22Rv1 (cell line): ENCODE data around the gene TWIST2.

Experiments
- H3K27ac ChIP-seq: fragments of 450-650 bp; 2 replicates; pipeline ENCODE4 v1.5.1; 2017
- ZFX ChIP-seq: fragments of 450-650 bp; IDR thresholded peaks from 2 replicates; pipeline ENCODE4 v1.6.1; 2017; ENCODE audit warnings: antibody characterized with exemption, borderline replicate concordance
- TF ChIP-seq, protein P1 (sequence below): fragments of 450-650 bp; IDR thresholded peaks from 2 replicates; pipeline ENCODE4 v1.5.1; 2017; ENCODE audit warnings: mild to moderate bottlenecking

The TWIST2 gene

DNA sequence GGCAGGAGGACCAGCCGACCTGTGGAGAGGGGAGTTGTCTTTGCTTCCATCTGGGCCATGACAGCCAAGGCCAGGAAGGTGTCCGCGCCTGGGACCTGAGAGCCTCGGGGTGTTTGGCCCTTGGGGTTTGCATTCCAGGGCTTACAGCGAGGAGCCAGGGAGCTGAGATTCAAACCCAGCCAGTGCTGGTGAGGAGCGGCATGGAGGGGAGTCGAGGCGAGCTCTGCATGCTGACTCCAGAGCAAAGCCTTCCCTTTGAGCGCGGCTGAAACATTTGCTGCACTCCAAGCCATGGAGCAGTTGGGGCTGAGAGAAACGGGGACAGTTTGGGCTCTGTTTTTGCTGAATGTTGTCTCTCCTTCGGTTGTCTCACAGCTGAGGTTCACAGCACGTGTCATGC is 77.4 kb downstream of the TWIST2 start:
- no peak overlapping the region for H3K27ac ChIP-seq
- no peak for TF ChIP-seq ZFX
- TF ChIP-seq, protein P1, sequence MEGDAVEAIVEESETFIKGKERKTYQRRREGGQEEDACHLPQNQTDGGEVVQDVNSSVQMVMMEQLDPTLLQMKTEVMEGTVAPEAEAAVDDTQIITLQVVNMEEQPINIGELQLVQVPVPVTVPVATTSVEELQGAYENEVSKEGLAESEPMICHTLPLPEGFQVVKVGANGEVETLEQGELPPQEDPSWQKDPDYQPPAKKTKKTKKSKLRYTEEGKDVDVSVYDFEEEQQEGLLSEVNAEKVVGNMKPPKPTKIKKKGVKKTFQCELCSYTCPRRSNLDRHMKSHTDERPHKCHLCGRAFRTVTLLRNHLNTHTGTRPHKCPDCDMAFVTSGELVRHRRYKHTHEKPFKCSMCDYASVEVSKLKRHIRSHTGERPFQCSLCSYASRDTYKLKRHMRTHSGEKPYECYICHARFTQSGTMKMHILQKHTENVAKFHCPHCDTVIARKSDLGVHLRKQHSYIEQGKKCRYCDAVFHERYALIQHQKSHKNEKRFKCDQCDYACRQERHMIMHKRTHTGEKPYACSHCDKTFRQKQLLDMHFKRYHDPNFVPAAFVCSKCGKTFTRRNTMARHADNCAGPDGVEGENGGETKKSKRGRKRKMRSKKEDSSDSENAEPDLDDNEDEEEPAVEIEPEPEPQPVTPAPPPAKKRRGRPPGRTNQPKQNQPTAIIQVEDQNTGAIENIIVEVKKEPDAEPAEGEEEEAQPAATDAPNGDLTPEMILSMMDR = no peak

DNA sequence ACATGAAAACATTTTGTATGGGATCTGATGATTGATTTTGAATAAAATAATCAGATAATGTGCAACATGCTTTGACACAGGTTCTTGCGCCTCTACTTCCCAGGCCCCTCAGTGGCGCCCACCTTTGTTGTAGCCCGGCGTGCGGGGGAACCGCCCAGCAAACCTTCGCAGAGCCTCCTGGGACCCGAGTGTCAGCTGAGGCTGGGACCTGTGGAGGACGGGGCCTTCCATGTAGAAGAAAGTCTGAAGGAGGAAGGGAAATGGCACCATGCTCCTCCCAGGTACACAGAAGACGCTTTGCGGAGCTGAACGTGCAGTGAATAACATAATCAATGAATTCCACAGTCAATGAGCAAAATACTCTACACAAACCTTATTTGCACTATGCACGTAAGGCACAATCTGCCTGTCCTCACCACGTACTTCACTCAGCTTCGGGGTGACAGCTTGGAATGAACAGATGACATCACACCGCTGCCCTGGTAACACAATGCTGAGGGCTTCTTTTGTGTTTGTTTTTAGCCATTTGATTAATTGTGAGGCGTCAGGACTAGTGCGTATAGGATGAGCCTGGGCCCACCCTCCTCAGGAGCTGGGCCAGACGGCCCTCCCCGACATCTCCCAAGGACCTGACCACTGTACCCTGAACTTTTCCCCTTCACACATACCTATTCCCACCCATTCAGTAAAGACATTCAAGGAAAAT is 78.1 kb downstream of the TWIST2 start:
- no peak for TF ChIP-seq ZFX
- TF ChIP-seq, protein P1 = no peak
- no peak overlapping the region for H3K27ac ChIP-seq

DNA sequence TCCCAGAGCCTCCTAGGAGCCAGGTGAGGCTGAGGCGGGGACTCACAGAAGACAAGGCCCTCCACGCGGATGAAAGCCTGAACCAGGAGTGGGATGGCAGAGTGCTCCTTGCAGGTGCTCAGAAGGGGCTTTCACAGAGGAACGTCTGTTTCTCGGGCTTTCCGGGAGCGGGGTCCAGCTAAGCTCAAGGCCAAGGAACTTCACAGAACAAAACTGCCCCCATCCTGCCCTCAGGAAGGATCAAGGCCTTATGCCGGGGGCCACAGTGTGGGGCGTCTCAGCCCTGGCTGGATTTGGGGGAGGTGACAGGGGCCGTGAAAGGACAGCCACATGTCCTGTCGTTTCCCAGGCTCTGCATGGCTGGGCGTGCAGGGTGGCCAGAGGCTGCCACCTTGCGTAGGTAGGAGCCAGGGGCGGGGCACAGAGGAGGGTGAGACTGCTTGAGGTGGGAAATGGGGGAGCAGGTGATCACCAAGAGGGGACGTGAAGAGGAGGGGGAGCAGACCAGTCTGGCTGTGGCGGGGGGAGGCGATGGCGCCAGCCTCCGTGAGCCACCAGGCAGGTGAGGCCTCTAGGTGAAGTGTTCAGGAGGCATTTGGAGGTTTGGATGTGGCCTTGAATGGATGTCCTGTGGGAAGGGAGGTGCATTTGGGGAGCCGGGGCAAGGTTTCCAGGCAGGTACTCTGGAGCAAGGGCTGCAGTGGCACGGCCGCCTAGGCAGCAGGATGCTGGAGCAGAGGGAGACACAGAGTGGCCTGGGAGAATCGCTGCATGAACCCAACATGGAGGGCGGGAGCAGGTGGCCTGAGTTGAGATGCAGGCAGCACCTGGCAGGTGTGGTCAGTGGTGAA is 79.1 kb downstream of the TWIST2 start:
- no peak overlapping the region for H3K27ac ChIP-seq
- no peak for TF ChIP-seq ZFX
- TF ChIP-seq, protein P1 = no peak

DNA sequence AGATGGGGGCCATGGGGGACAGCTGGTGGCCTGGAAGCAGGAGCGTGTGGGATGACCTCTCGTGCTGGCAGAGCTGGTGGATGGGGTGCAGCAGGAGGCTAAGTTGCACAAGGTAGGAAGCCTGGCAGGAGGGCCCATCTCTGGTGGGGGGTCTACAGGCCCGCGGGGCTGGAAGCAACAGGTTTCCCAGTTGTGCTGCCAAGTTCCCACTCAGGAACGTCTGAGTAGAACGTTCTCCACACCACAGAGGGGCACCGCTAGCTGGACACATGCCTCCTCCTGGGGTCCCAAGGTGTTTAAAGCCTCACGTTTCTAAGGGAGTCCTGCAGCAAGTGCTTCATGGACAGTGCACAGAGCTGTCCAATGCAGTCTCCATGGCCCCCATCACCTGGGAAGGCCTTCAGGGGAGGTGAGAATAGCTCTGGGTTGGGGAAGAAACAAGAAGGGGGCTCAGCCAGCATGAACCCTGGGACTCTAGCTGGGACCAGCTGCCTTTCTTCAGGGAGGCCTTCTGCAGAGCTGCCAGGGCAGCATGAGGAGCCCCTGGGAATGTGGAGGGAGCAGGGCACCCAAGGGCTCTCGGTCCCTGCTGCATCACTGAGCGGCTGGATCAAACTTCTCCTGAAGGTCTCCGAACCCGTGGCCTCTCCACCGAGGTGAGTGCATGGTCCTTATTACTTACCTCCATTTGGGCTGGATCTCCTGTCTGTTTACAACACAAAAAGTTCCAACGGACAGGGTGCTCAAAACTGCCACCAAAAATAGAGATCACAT is 80.0 kb downstream of the TWIST2 start:
- no peak overlapping the region for H3K27ac ChIP-seq
- TF ChIP-seq, protein P1 = no peak
- no peak for TF ChIP-seq ZFX

DNA sequence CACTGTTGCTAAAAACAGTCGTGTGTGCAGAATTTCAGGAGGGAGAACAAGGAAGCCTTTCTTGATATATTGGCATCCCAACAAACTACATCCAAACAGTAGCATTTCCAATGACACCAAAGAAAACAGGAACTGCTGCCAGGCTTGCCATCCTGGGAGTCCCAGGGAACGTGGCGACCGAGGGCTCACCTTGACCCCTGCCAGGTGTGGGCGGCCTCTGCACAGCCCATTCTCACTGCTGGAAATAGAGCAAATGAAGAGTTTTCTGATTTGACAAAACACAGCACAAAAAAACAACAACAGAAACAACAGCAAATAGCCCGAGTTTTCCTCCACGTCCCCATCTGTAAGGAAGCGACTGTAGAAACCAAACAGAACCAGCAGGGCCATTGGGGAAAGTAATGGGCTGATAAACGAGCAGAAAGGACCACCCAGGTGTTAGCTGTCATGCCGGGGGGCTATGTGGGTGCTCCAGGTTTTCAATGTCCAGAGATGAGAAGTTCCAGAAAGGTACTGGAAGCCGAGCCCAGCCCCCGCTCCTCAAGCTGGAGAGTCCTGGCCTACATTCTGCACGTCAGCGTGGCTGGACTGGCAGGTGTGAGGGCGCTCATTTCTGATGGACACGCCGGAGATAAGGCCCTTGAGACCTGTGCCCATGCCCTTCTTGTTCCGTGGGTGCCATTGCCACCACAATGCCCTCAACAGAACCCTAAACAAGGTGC is 80.8 kb downstream of the TWIST2 start:
- TF ChIP-seq, protein P1 = no peak
- no peak for TF ChIP-seq ZFX
- no peak overlapping the region for H3K27ac ChIP-seq

DNA sequence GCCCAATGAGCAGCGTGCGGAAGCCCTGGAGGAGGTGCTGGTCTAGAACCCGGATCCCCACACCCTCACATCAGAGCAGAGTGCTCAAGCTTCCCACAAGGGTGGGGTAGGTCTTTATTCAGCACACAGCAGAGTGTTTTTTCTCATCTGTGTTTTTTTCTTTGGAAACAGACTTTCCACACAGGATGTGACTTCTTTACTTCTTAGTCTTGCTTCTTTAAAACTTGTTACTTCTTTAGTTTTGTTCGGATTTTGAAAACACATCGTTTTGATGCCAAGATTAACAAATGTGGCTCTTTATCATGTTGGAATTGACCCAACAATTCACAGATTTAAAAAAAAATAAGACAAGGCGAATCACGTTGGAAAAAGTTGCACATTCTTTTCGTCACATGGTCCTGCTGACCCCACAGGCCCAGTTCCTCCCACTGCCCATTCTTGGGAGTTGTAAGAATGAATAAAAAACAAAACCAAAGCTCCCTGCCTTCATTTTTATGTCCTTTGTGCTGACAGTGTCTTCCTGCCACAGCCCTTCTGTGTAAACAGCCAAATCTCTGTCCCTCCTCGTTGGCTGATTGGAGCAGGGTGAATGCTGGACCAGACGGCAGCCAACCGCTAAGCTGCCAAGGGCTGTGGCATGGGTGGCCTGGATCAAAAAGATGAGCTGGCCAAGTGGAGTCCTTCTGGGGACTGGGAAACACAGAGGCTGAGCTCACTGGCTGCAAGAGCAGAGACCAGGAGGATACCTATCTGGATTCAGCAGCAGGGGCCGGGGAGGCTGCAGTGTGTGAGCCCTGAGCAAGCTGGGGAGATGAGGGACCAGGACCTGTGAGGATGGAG is 81.6 kb downstream of the TWIST2 start:
- no peak for TF ChIP-seq ZFX
- TF ChIP-seq, protein P1 = no peak
- H3K27ac ChIP-seq = no peak overlapping the region
